Measurements from ENCODE around the gene ATP8A1. TPM values are rescaled to one million over a fixed set of nuclear protein-coding genes. Genes with fewer than 3 reads are reported as not detected.
"Not testable (repeated sequence)": the region's sequence is repeated elsewhere in the genome, so short reads cannot be mapped to it uniquely, and the experiment has no call there.

ATP8A1 gene
- total and polyA plus RNA-seq, 2 donors from 2014 or later, result 4.6 to 27.4 TPM

DNA sequence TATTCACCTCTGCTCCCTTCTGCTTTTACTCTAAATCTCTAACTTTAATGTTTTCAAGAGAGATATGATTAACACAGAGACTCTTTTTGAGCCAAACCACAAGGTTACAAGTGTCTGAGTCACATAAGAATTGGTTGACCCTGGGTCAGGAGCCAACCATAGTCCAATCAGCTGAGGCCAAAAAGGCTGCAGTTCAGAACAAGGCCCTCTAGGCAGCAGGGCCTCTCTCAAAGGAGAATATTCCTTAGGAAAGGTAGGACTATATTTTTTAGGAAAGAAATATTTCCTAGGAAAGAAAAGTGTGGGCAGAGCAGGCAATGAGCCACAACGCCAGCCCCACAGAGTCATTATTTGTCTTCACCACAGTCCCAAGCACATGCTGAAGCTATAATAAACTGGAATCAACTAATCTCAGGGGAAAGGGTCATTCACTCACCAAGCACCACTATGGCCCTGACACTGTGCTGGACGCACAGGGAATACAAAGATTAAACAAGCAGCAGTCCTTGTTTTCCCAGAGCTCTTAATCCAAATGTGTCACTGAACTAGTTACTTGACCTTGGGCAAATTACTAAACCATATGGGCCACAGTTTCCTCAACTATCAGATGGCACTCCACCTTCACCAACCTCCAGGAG is 2.2 kb downstream of the ATP8A1 start:
- no peaks in the 10 kb centered on the region for H3K27me3 ChIP-seq (ENCODE audit: control insufficient read depth, insufficient read depth, low read length)
- DNase-seq (no peak), FAIRE-seq (no peak)
- H3K9me3 ChIP-seq (ENCODE audit: control insufficient read depth in 2 of 3, insufficient read depth in 1 of 3, low read length in 3 of 3), result no peaks in the 10 kb centered on the region
- H3K4me3 ChIP-seq (ENCODE audit: low read length in 3 of 3), result no peak overlapping the region
- H3K36me3 ChIP-seq (ENCODE audit: control insufficient read depth in 2 of 3, insufficient read depth in 3 of 3, low read length in 3 of 3), result no peaks in the 10 kb centered on the region
- H3K9ac ChIP-seq (ENCODE audit: low read length in 3 of 3), result no peak overlapping the region
- no peak overlapping the region for H3K27ac ChIP-seq (ENCODE audit: low read depth in 2 of 2, low read length in 2 of 2)
- intact Hi-C loops (cut with DNase I), result no loop called here
- TF ChIP-seq, protein P1, sequence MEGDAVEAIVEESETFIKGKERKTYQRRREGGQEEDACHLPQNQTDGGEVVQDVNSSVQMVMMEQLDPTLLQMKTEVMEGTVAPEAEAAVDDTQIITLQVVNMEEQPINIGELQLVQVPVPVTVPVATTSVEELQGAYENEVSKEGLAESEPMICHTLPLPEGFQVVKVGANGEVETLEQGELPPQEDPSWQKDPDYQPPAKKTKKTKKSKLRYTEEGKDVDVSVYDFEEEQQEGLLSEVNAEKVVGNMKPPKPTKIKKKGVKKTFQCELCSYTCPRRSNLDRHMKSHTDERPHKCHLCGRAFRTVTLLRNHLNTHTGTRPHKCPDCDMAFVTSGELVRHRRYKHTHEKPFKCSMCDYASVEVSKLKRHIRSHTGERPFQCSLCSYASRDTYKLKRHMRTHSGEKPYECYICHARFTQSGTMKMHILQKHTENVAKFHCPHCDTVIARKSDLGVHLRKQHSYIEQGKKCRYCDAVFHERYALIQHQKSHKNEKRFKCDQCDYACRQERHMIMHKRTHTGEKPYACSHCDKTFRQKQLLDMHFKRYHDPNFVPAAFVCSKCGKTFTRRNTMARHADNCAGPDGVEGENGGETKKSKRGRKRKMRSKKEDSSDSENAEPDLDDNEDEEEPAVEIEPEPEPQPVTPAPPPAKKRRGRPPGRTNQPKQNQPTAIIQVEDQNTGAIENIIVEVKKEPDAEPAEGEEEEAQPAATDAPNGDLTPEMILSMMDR (IDR thresholded peaks at IDR 0.05; ENCODE audit: borderline replicate concordance, extremely low read depth, insufficient read depth), result no peak
- peaks cover 0 to 17% (median 3%) of the 10 kb centered on the region in 3 donors for H3K4me1 ChIP-seq (ENCODE audit: control insufficient read depth in 2 of 3, insufficient read depth in 2 of 3, low read depth in 1 of 3, low read length in 3 of 3)

DNA sequence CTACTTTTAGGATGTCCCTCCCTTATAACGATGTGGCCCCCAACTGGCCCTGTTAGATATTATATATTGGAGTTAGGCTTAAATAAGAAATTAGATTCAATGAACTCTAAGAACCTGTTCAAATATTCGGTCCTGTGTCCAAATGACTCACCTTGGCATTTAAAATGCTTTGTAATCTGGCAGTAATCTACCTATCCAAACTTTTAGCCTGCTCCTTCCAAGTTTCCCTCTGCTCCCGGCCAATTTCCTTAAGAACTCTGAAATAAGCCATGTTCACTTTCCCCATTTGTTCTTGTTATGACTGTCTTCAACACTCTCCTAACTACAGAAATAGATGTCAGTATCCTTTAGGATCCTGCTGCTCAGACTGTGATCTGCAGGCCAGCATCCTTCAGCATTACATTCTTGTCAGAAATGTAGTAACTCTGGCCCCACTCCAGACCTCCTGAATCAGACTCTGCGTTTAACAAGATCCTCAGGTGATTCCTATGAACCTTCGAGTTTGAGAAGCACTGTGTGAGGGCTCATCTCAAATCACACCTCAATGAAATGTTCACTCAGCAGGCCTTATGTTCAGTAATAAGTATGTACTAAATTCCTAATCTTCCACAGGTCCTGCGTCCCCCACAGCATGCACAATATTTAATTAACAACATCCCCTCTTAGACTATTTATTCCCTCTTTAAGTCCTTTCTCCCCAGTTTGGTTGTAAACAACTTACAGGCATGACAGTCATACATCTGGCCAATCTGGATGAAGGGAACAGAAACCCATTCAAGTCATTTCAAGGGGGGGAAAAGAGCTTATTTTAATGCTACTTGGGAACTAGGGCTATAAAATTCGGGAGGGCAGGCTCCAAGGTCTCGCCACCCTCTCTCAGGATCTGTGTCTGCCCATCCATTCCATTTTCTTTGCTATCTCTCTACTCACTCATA is 3.0 kb downstream of the ATP8A1 start:
- DNase-seq (no peak), FAIRE-seq (no peak)
- H3K4me1 ChIP-seq (ENCODE audit: control insufficient read depth in 2 of 3, insufficient read depth in 2 of 3, low read depth in 1 of 3, low read length in 3 of 3), result peaks cover 0 to 16% (median 3%) of the 10 kb centered on the region in 3 donors
- TF ChIP-seq, protein P1 (IDR thresholded peaks at IDR 0.05; ENCODE audit: borderline replicate concordance, extremely low read depth, insufficient read depth), result no peak
- intact Hi-C loops (cut with DNase I), result no loop called here
- no peak overlapping the region for H3K4me3 ChIP-seq (ENCODE audit: low read length in 3 of 3)
- no peak overlapping the region for H3K9ac ChIP-seq (ENCODE audit: low read length in 3 of 3)
- H3K36me3 ChIP-seq (ENCODE audit: control insufficient read depth in 2 of 3, insufficient read depth in 3 of 3, low read length in 3 of 3), result no peaks in the 10 kb centered on the region
- no peaks in the 10 kb centered on the region for H3K27me3 ChIP-seq (ENCODE audit: control insufficient read depth, insufficient read depth, low read length)
- peak overlapping the region in 1 of 2 donors; percentile 3 for H3K27ac ChIP-seq (ENCODE audit: low read depth in 2 of 2, low read length in 2 of 2)
- H3K9me3 ChIP-seq (ENCODE audit: control insufficient read depth in 2 of 3, insufficient read depth in 1 of 3, low read length in 3 of 3), result no peaks in the 10 kb centered on the region

DNA sequence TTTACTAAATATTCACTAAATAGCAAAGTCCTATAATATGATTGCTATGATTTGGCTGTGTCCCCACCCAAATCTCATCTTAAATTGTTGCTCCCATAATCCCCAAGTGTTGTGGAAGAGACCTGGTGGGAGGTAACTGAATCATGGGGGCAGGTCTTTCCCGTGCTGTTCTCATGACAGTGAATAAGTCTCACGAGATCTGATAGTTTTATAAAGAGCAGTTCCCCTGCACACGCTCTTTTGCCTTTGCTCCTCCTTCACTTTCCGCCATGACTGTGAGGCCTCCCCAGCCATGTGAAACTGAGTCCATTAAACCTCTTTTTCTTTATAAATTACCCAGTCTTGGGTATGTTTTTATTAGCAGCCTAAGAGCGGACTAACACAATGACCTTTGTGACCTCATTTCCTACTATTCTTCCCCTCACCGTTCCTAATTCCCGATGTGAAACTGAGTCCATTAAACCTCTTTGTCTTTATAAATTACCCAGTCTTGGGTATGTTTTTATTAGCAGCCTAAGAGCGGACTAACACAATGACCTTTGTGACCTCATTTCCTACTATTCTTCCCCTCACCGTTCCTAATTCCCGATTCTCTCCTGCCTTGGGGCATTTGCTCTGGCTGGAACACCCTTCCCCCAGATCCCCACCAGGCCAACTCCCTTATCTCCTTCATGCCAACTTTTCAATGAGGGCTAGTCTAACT is 4.2 kb downstream of the ATP8A1 start:
- intact Hi-C loops (cut with DNase I); FAIRE-seq; H3K27ac ChIP-seq (ENCODE audit: low read depth in 2 of 2, low read length in 2 of 2); H3K27me3 ChIP-seq (ENCODE audit: control insufficient read depth, insufficient read depth, low read length); H3K9ac ChIP-seq (ENCODE audit: low read length in 3 of 3); H3K36me3 ChIP-seq (ENCODE audit: control insufficient read depth in 2 of 3, insufficient read depth in 3 of 3, low read length in 3 of 3); H3K9me3 ChIP-seq (ENCODE audit: control insufficient read depth in 2 of 3, insufficient read depth in 1 of 3, low read length in 3 of 3); H3K4me3 ChIP-seq (ENCODE audit: low read length in 3 of 3); DNase-seq: not testable (repeated sequence)
- peaks cover 0 to 11% (median 0%) of the 10 kb centered on the region in 3 donors for H3K4me1 ChIP-seq (ENCODE audit: control insufficient read depth in 2 of 3, insufficient read depth in 2 of 3, low read depth in 1 of 3, low read length in 3 of 3)
